WERI-Rb-1 (cell line): ENCODE measurements around the gene PDE8B.

Experiments
- DNase-seq: peaks from one replicate; pipeline ENCODE4 v3.0.0-alpha.2; 2020
- H3K27ac ChIP-seq: fragments of 250-450 bp; sonication (Bioruptor Pico); 2 replicates; pipeline ENCODE4 v1.5.1; 2020; ENCODE audit warnings: mild to moderate bottlenecking, moderate library complexity
- H3K27me3 ChIP-seq: fragments of 250-450 bp; sonication (Bioruptor Pico); 2 replicates; pipeline ENCODE4 v1.5.1; 2021; ENCODE audit warnings: mild to moderate bottlenecking, low read depth, moderate library complexity; ENCODE audit not compliant: insufficient read depth, severe bottlenecking
- H3K36me3 ChIP-seq: fragments of 250-450 bp; sonication (Bioruptor Pico); 2 replicates; pipeline ENCODE4 v1.5.1; 2020; ENCODE audit warnings: mild to moderate bottlenecking, moderate library complexity
- H3K4me3 ChIP-seq: 2 replicates; pipeline ENCODE4 v1.5.1; 2011; ENCODE audit warnings: low read depth, mild to moderate bottlenecking, control low read depth, low read length
- H3K9me3 ChIP-seq: fragments of 250-450 bp; sonication (Bioruptor Pico); 2 replicates; pipeline ENCODE4 v1.5.1; 2021; ENCODE audit warnings: mild to moderate bottlenecking, moderate library complexity; ENCODE audit not compliant: severe bottlenecking
- CTCF ChIP-seq: IDR thresholded peaks from 2 replicates; pipeline ENCODE4 v1.5.1; 2011; ENCODE audit warnings: low read depth, mild to moderate bottlenecking, control low read depth, inconsistent platforms, low read length

Gene PDE8B

DNA sequence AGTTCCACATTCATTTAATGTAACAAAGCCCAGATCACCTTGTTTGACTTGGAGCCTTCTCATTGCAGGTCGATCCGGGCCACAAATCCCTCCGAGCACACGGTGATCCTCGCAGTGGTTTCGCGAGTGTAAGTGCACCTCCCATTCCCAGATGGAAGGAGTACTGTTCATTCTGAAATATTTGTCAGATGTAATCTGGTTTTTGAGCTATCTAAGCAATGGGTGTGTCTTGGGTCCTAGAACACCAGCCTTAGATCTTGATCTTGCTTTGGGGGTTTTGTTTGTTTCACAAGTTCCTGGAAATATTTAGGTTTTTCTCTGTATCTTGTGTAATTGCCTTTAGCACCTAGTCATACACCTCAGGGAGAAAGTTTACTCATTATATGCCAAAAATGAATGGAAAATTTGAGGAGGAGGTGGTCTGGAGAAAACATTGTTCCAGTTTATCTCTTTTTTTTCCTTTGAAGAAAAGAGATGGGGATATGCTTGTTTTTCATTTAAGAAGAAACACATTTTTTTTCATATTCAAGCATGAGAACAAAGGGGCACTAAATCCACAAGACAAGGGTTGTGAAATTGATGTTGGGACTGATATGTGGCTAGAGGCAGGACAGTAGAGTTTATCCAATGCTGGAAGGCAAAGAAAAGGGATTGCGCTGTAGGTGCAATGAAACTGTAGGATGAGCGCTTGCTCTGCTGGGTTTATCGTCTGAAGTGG is 118.6 kb downstream of the PDE8B start:
- Histone ChIP-seq H3K36me3 (no peaks in the 10 kb centered on the region), H3K27ac (no peak overlapping the region), H3K4me3 (no peak overlapping the region), H3K9me3 (no peaks in the 10 kb centered on the region), H3K27me3 (no peaks in the 10 kb centered on the region)
- DNase-seq = peak; percentile 22
- no peak for TF ChIP-seq CTCF

DNA sequence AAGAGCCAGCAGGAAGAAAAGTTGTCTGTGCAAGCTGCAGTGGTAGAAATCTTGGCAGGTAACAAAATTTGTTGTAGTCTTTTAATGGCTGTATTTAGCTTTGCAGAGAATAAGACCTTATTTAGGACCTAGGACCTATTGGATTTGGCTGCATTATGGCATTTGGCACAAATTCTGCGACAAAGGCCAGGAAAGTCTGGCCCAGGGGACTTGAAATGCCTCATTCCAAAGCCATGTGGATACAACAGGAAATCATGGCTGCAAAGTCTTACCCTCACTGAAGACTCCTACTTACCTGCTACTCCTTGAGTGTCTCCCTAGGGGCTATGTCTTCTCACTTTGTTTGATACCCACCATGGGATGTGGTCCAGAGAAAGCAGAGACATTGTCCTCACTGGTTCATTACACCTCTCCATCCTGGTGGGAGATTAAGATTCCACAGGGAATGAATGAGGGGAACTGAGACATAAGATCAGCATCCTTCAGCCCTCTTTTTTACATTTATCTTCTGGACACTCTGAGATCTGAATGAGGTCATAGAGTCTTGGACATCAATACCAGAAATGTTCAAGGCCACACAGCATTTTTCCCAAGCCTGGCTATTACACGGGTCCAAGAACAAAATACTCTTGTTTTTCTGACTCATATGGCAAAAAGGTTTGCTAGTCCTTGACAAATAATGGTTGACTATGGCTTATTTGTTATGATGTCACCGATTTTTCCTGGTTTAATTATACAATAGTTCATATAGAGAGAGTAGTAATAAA is 119.4 kb downstream of the PDE8B start:
- no peak for TF ChIP-seq CTCF
- Histone ChIP-seq H3K27ac (no peak overlapping the region), H3K27me3 (no peaks in the 10 kb centered on the region), H3K9me3 (no peaks in the 10 kb centered on the region), H3K4me3 (no peak overlapping the region), H3K36me3 (no peaks in the 10 kb centered on the region)
- no peak for DNase-seq

GRCh38 chr5:77333036-77333435 is 122.6 kb downstream of the PDE8B start:
- no peaks in the 10 kb centered on the region for H3K27me3 ChIP-seq
- no peaks in the 10 kb centered on the region for H3K9me3 ChIP-seq
- H3K36me3 ChIP-seq = no peaks in the 10 kb centered on the region
- TF ChIP-seq CTCF = no peak
- no peak overlapping the region for H3K27ac ChIP-seq
- H3K4me3 ChIP-seq = no peak overlapping the region
- no peak for DNase-seq

DNA sequence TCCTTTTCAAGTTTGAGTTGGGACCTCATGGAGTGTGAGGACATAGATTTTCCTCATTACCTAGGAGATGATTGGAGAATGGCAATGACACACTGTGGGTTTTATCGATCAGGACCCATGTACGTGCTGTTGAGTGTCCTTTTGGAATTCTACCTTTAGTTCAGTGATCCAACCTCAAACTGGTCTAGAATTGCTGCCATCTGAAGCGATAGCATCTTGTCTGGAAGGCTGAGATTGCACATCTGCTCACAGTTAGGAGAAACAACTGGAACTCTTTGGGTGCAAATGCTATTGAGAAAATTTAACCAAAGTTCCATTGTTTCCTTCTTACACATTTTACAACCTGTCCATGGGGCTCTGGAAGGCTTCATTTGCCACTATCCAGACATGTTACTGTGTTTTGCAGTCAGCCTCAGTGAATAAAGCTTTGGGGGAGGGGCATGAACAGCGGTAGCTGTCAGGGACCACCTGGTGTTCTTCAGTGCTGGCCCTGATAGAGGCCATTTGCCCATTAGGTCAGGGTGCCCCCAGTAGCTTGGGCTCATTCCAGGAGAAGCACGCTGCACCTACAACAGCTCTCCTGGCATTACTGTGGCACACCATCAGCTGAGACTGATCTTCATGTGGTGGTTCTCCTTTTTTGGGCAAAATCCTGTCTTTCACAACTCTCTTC is 123.1 kb downstream of the PDE8B start:
- Histone ChIP-seq H3K36me3 (no peaks in the 10 kb centered on the region), H3K4me3 (no peak overlapping the region), H3K27ac (no peak overlapping the region), H3K9me3 (no peaks in the 10 kb centered on the region), H3K27me3 (no peaks in the 10 kb centered on the region)
- TF ChIP-seq CTCF = no peak
- no peak for DNase-seq

DNA sequence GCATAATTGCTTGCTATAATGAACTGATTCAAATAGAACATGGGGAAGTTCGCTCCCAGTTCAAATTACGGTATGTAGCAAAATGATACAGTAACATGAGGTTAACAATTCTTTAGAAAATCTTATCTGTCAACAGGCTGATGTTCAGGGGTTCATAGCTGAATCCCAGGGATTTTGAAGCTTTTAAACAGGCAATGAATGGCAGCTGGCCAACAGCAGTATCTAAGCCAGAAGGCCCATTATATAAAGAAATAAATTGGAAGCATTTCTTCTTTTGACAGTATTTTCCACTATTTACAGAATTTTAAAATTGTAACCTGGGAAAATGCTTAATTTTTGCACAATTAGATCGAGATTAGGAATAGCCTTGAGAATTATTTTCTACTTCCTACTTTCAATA is 126.8 kb downstream of the PDE8B start:
- no peak for DNase-seq
- H3K36me3 ChIP-seq = no peaks in the 10 kb centered on the region
- no peak overlapping the region for H3K27ac ChIP-seq
- H3K27me3 ChIP-seq = no peaks in the 10 kb centered on the region
- no peak for TF ChIP-seq CTCF
- H3K4me3 ChIP-seq = no peak overlapping the region
- no peaks in the 10 kb centered on the region for H3K9me3 ChIP-seq
